GM18499 (cell line): ENCODE data around the gene CNDP2.

Experiments
- ATAC-seq: cut with Tn5 transposase; IDR thresholded peaks from one replicate; pipeline ENCODE4 v1.9.1; 2021; ENCODE audit warnings: moderate number of reproducible peaks; ENCODE audit not compliant: insufficient read depth, unreplicated experiment

CNDP2 gene

GRCh38 chr18:74531043-74531442 lies 34.9 kb downstream of the CNDP2 start:
- no peak for ATAC-seq

GRCh38 chr18:74532511-74533025 lies 36.4 kb downstream of the CNDP2 start:
- no peak for ATAC-seq

GRCh38 chr18:74533666-74534065 lies 37.5 kb downstream of the CNDP2 start:
- ATAC-seq, result no peak

- ATAC-seq, result no peak
Observed at GRCh38 chr18:74534150-74534969, 38.2 kb downstream of the CNDP2 start, which contains the start of gene CNDP1. CNDP1 (plus strand) TSS chr18:74534500; CDS start chr18:74534668, 168 bp downstream.

- no peak for ATAC-seq
Observed at GRCh38 chr18:74534981-74535649, 39.0 kb downstream of the CNDP2 start.

GRCh38 chr18:74539289-74539688 lies 43.1 kb downstream of the CNDP2 start:
- no peak for ATAC-seq

GRCh38 chr18:74540652-74541421 lies 44.7 kb downstream of the CNDP2 start:
- no peak for ATAC-seq

GRCh38 chr18:74541703-74542555 lies 45.8 kb downstream of the CNDP2 start:
- no peak for ATAC-seq

GRCh38 chr18:74544898-74545297 lies 48.7 kb downstream of the CNDP2 start:
- no peak for ATAC-seq

- no peak for ATAC-seq
Observed at GRCh38 chr18:74546007-74546406, 49.8 kb downstream of the CNDP2 start.

GRCh38 chr18:74546751-74547530 lies 50.8 kb downstream of the CNDP2 start:
- ATAC-seq, result no peak

- ATAC-seq, result no peak
Observed at GRCh38 chr18:74547860-74548259, 51.7 kb downstream of the CNDP2 start.

- no peak for ATAC-seq
Observed at GRCh38 chr18:74549591-74550104, 53.5 kb downstream of the CNDP2 start.

GRCh38 chr18:74550886-74551285 lies 54.7 kb downstream of the CNDP2 start:
- ATAC-seq, result no peak

- ATAC-seq, result no peak
Observed at GRCh38 chr18:74551452-74551851, 55.3 kb downstream of the CNDP2 start.

GRCh38 chr18:74551936-74552555 lies 55.9 kb downstream of the CNDP2 start:
- ATAC-seq, result peak; percentile 98

- ATAC-seq, result no peak
Observed at GRCh38 chr18:74556126-74556525, 60.0 kb downstream of the CNDP2 start.

GRCh38 chr18:74558096-74558495 lies 61.9 kb downstream of the CNDP2 start:
- no peak for ATAC-seq
